T-cell (primary cell): ENCODE measurements around the gene CELF4. TPM values are rescaled to one million over a fixed set of nuclear protein-coding genes. Genes with fewer than 3 reads are reported as not detected.

Experiments used
- ATAC-seq, 4 experiments: fragments of 200-7000 bp in 3 of 4; fragments of 150-1000 bp in 1 of 4; cut with Tn5 transposase; replicated peaks in 1 of 4; 1 replicate in 3 of 4; 2 replicates in 1 of 4; pipeline ENCODE4 v1.10.0; 2021; ENCODE audit warnings: moderate library complexity in 3 of 4, mild to moderate bottlenecking in 2 of 4, moderate number of reproducible peaks in 1 of 4
- CTCF ChIA-PET, 2 donors: fragments of 300-600 bp; sonication (Branson Sonifier 250); formaldehyde crosslinking; loops; one replicate each; lab custom pipeline; 2022; ENCODE audit warnings: antibody characterized with exemption in 2 of 2; lab: Charles Lee
- POLR2A ChIA-PET, 2 donors: fragments of 300-600 bp; sonication (Branson Sonifier 250); formaldehyde crosslinking; loops; one replicate each; lab custom pipeline; 2022; ENCODE audit warnings: antibody characterized with exemption in 2 of 2; lab: Charles Lee
- DNase-seq, 35 experiments: peaks; one replicate each; pipeline versions ENCODE4 v3.0.0 to v3.0.0-alpha.2; 2013 to 2023
- H3K27ac ChIP-seq: one replicate; pipeline ENCODE4 v1.5.1; 2013; ENCODE audit warnings: low read length
- H3K27me3 ChIP-seq, 2 experiments: replicated peaks in 1 of 2; 1 replicate in 1 of 2; 2 replicates in 1 of 2; pipeline versions ENCODE4 v1.6.1 to v1.7.0; 2013; ENCODE audit warnings: low read length in 1 of 2, mixed read lengths in 1 of 2; ENCODE audit not compliant: control insufficient read depth in 2 of 2, insufficient read depth in 2 of 2; ENCODE audit errors: extremely low read depth in 1 of 2
- H3K36me3 ChIP-seq, 2 donors: 1 replicate in 1 of 2; 2 replicates in 1 of 2; pipeline versions ENCODE4 v1.6.1 to v1.7.0; 2013; ENCODE audit warnings: low read length in 1 of 2; ENCODE audit not compliant: control insufficient read depth in 2 of 2, insufficient read depth in 1 of 2; ENCODE audit errors: extremely low read depth in 1 of 2
- H3K4me1 ChIP-seq, 2 experiments: 1 replicate in 1 of 2; 2 replicates in 1 of 2; pipeline versions ENCODE4 v1.6.1 to v1.7.0; 2013; ENCODE audit warnings: low read length in 2 of 2, mixed read lengths in 1 of 2; ENCODE audit not compliant: insufficient read depth in 2 of 2, control insufficient read depth in 1 of 2; ENCODE audit errors: extremely low read depth in 1 of 2
- H3K4me3 ChIP-seq, 2 donors: 1 replicate in 1 of 2; 2 replicates in 1 of 2; pipeline versions ENCODE4 v1.5.1 to v1.7.0; 2013; ENCODE audit warnings: mild to moderate bottlenecking in 2 of 2, low read length in 1 of 2, moderate library complexity in 1 of 2; ENCODE audit not compliant: control insufficient read depth in 1 of 2; ENCODE audit errors: extremely low read depth in 1 of 2
- H3K9me3 ChIP-seq: 2 replicates; pipeline ENCODE4 v1.7.0; 2013
- H3K27ac Mint-ChIP-seq, 2 donors: one replicate each; pipeline ENCODE4 v1.8.0; 2020 to 2021; ENCODE audit warnings: mild to moderate bottlenecking in 2 of 2, mixed read lengths in 2 of 2
- H3K27me3 Mint-ChIP-seq, 2 donors: one replicate each; pipeline ENCODE4 v1.8.0; 2021 to 2022; ENCODE audit warnings: mixed read lengths in 2 of 2
- H3K36me3 Mint-ChIP-seq: one replicate; pipeline ENCODE4 v1.8.0; 2021; ENCODE audit warnings: mixed read lengths
- H3K4me1 Mint-ChIP-seq, 3 donors: one replicate each; pipeline ENCODE4 v1.8.0; 2020 to 2022; ENCODE audit warnings: mixed read lengths in 3 of 3, mild to moderate bottlenecking in 1 of 3
- H3K4me3 Mint-ChIP-seq, 3 donors: one replicate each; pipeline ENCODE4 v1.8.0; 2020 to 2022; ENCODE audit warnings: mild to moderate bottlenecking in 3 of 3, mixed read lengths in 3 of 3, moderate library complexity in 3 of 3
- H3K9me3 Mint-ChIP-seq, 3 donors: one replicate each; pipeline ENCODE4 v1.8.0; 2020 to 2022; ENCODE audit warnings: mixed read lengths in 3 of 3
- whole genome bisulfite sequencing: methylation state at CpG from one replicate; pipeline ENCODE4 v1.1.5; 2013; ENCODE audit warnings: missing lambda C conversion rate; ENCODE audit not compliant: insufficient coverage; 5-methylcytosine and 5-hydroxymethylcytosine counted together
- total RNA-seq, 35 experiments: library from RNA in 6 of 35; stranded (reverse) in 6 of 35; fragments of 120-200 nt in 1 of 35; gene quantifications; one replicate each; pipeline versions ENCODE4 v1.2.1 to v1.2.4 and lab custom pipeline; 2013 to 2026

CELF4 gene
- total RNA-seq, 5 donors from 2014 or later (not counting 1 experiment from before 2014, with no cell fraction given), result not detected

GRCh38 chr18:37499044-37499443 is 66.6 kb downstream of the CELF4 start:
- Mint-ChIP-seq H3K4me3 (no peak overlapping the region), H3K9me3 (no peaks in the 10 kb centered on the region), H3K27ac (no peak overlapping the region), H3K27me3 (peaks cover 11 to 12% of the 10 kb centered on the region in 2 donors), H3K36me3 (no peaks in the 10 kb centered on the region), H3K4me1 (no peaks in the 10 kb centered on the region)
- no peaks in the 10 kb centered on the region for H3K4me1 ChIP-seq
- H3K9me3 ChIP-seq, result no peaks in the 10 kb centered on the region
- no peaks in the 10 kb centered on the region for H3K36me3 ChIP-seq
- ChIA-PET CTCF (no interaction called here), POLR2A (no interaction called here)
- H3K27ac ChIP-seq, result no peak overlapping the region
- H3K4me3 ChIP-seq, result no peak overlapping the region
- WGBS, result 48% methylated on average over 3 of the region's 4 CpGs
- peaks cover 0 to 40% of the 10 kb centered on the region in 2 experiments for H3K27me3 ChIP-seq
- no peak for ATAC-seq
- no peak for DNase-seq

- no peak overlapping the region for H3K27ac Mint-ChIP-seq
- H3K36me3 Mint-ChIP-seq, result no peaks in the 10 kb centered on the region
- ATAC-seq (no peak), DNase-seq (no peak)
- Histone ChIP-seq H3K4me1 (no peaks in the 10 kb centered on the region), H3K27ac (no peak overlapping the region), H3K9me3 (no peaks in the 10 kb centered on the region), H3K36me3 (no peaks in the 10 kb centered on the region), H3K4me3 (no peak overlapping the region), H3K27me3 (peaks cover 0 to 40% of the 10 kb centered on the region in 2 experiments)
- no peaks in the 10 kb centered on the region for H3K4me1 Mint-ChIP-seq
- ChIA-PET POLR2A (no interaction called here), CTCF (no interaction called here)
- WGBS, result 50% methylated on average over 1 of the region's 1 CpG
- peaks cover 15% of the 10 kb centered on the region in 2 donors for H3K27me3 Mint-ChIP-seq
- peaks cover 0 to 3% (median 0%) of the 10 kb centered on the region in 3 donors for H3K9me3 Mint-ChIP-seq
- no peak overlapping the region for H3K4me3 Mint-ChIP-seq
Observed at GRCh38 chr18:37497853-37498518, 67.6 kb downstream of the CELF4 start.

GRCh38 chr18:37496568-37496967 is 69.0 kb downstream of the CELF4 start:
- Mint-ChIP-seq H3K36me3 (no peaks in the 10 kb centered on the region), H3K27ac (no peak overlapping the region), H3K9me3 (peaks cover 0 to 3% (median 0%) of the 10 kb centered on the region in 3 donors), H3K4me1 (no peaks in the 10 kb centered on the region), H3K4me3 (no peak overlapping the region), H3K27me3 (peaks cover 11 to 18% of the 10 kb centered on the region in 2 donors)
- no peak overlapping the region for H3K4me3 ChIP-seq
- H3K9me3 ChIP-seq, result no peaks in the 10 kb centered on the region
- ChIA-PET CTCF (no interaction called here), POLR2A (no interaction called here)
- ATAC-seq (no peak), DNase-seq (no peak)
- H3K27me3 ChIP-seq, result peaks cover 0 to 33% of the 10 kb centered on the region in 2 experiments
- no peak overlapping the region for H3K27ac ChIP-seq
- H3K4me1 ChIP-seq, result no peaks in the 10 kb centered on the region
- WGBS, result 81% methylated on average over 6 of the region's 6 CpGs
- H3K36me3 ChIP-seq, result no peaks in the 10 kb centered on the region

- H3K4me1 ChIP-seq, result no peaks in the 10 kb centered on the region
- CTCF ChIA-PET, result no interaction called here
- H3K4me1 Mint-ChIP-seq, result no peaks in the 10 kb centered on the region
Observed at GRCh38 chr18:37495354-37495753, 70.2 kb downstream of the CELF4 start.

GRCh38 chr18:37494406-37494805 is 71.2 kb downstream of the CELF4 start:
- no peak overlapping the region for H3K27ac Mint-ChIP-seq
- no peak overlapping the region for H3K27ac ChIP-seq
- peaks cover 14 to 21% of the 10 kb centered on the region in 2 donors for H3K27me3 Mint-ChIP-seq
- CTCF ChIA-PET, result no interaction called here
- H3K36me3 Mint-ChIP-seq, result no peaks in the 10 kb centered on the region
- ATAC-seq, result no peak
- WGBS, result no CpG with 5 or more reads among the region's 5 CpGs
- no peak for DNase-seq
- no peaks in the 10 kb centered on the region for H3K4me1 Mint-ChIP-seq
- peaks cover 0 to 3% (median 0%) of the 10 kb centered on the region in 3 donors for H3K9me3 Mint-ChIP-seq
- peaks cover 0 to 30% of the 10 kb centered on the region in 2 experiments for H3K27me3 ChIP-seq
- no peaks in the 10 kb centered on the region for H3K36me3 ChIP-seq
- no peak overlapping the region for H3K4me3 Mint-ChIP-seq
- POLR2A ChIA-PET, result no interaction called here
- no peaks in the 10 kb centered on the region for H3K4me1 ChIP-seq
- no peak overlapping the region for H3K4me3 ChIP-seq
- no peaks in the 10 kb centered on the region for H3K9me3 ChIP-seq

More at GRCh38 chr18:37495354-37495753, 70.2 kb downstream of the CELF4 start:
- Histone ChIP-seq H3K9me3 (no peaks in the 10 kb centered on the region), H3K4me3 (no peak overlapping the region), H3K27ac (no peak overlapping the region), H3K27me3 (peaks cover 0 to 34% of the 10 kb centered on the region in 2 experiments), H3K36me3 (no peaks in the 10 kb centered on the region)
- no peak overlapping the region for H3K27ac Mint-ChIP-seq
- no CpG with 5 or more reads among the region's 2 CpGs for WGBS
- H3K27me3 Mint-ChIP-seq, result peaks cover 12 to 21% of the 10 kb centered on the region in 2 donors
- H3K9me3 Mint-ChIP-seq, result peaks cover 0 to 3% (median 0%) of the 10 kb centered on the region in 3 donors
- POLR2A ChIA-PET, result no interaction called here
- ATAC-seq (no peak), DNase-seq (no peak)
- H3K4me3 Mint-ChIP-seq, result no peak overlapping the region
- no peaks in the 10 kb centered on the region for H3K36me3 Mint-ChIP-seq

- Mint-ChIP-seq H3K9me3 (peaks cover 0 to 3% (median 0%) of the 10 kb centered on the region in 3 donors), H3K4me3 (no peak overlapping the region), H3K27me3 (peaks cover 22 to 24% of the 10 kb centered on the region in 2 donors), H3K36me3 (no peaks in the 10 kb centered on the region), H3K27ac (no peak overlapping the region), H3K4me1 (no peaks in the 10 kb centered on the region)
- no peak overlapping the region for H3K27ac ChIP-seq
- no peaks in the 10 kb centered on the region for H3K9me3 ChIP-seq
- ChIA-PET POLR2A (no interaction called here), CTCF (no interaction called here)
- WGBS, result 35% methylated on average over 3 of the region's 7 CpGs
- peaks cover 0 to 36% of the 10 kb centered on the region in 2 experiments for H3K27me3 ChIP-seq
- no peaks in the 10 kb centered on the region for H3K36me3 ChIP-seq
- DNase-seq (no peak), ATAC-seq (no peak)
- no peak overlapping the region for H3K4me3 ChIP-seq
- no peaks in the 10 kb centered on the region for H3K4me1 ChIP-seq
Observed at GRCh38 chr18:37493352-37493935, 72.2 kb downstream of the CELF4 start.
